Cardiac muscle cell (in vitro differentiated cells and primary cell): ENCODE results near the gene GRID1. TPM values are rescaled to one million over a fixed set of nuclear protein-coding genes. Genes with fewer than 3 reads are reported as not detected.
"Not testable (repeated sequence)": the region's sequence is repeated elsewhere in the genome, so short reads cannot be mapped to it uniquely, and the experiment has no call there.

Experiments
- DNase-seq, 2 donors: peaks; one replicate each; pipeline versions ENCODE4 v3.0.0 to v3.0.0-alpha.2; 2010 to 2017; ENCODE audit warnings: low read depth in 1 of 2, low spot score in 1 of 2
- H3K27ac ChIP-seq: fragments of 200-600 bp; sonication (generic); 2 replicates; pipeline ENCODE4 v1.5.1; 2016
- H3K27me3 ChIP-seq: fragments of 200-600 bp; sonication (generic); 2 replicates; pipeline ENCODE4 v1.6.0; 2016; ENCODE audit warnings: control low read depth
- H3K36me3 ChIP-seq: fragments of 200-600 bp; sonication (generic); 2 replicates; pipeline ENCODE4 v1.5.1; 2016; ENCODE audit warnings: control low read depth
- H3K4me1 ChIP-seq: fragments of 200-600 bp; sonication (generic); 2 replicates; pipeline ENCODE4 v1.8.1; 2017; ENCODE audit warnings: low read depth, mild to moderate bottlenecking, mixed run types
- H3K4me3 ChIP-seq: fragments of 200-600 bp; sonication (generic); 2 replicates; pipeline ENCODE4 v1.5.1; 2016; ENCODE audit warnings: mild to moderate bottlenecking
- H3K9me3 ChIP-seq: fragments of 200-600 bp; sonication (generic); 2 replicates; pipeline ENCODE4 v1.5.1; 2017; ENCODE audit warnings: low read depth, mild to moderate bottlenecking, control low read depth
- polyA plus RNA-seq: library from polyadenylated mRNA; unstranded; fragments of >200 nt; fragmentation: Nextera tagmentation; extraction: Ambion mirVana; gene quantifications from 2 replicates; pipeline ENCODE4 v1.2.1, GENCODE V29; 2016
- total RNA-seq: library from RNA; depleted of rRNA; stranded (reverse); fragments of >200 nt; gene quantifications from 2 replicates; pipeline ENCODE4 v1.2.3, GENCODE V29; 2016
- TF ChIP-seq, protein P1 (sequence below): IDR thresholded peaks from 2 replicates; pipeline ENCODE4 v1.5.1; 2012; ENCODE audit warnings: low read depth, mild to moderate bottlenecking, low read length

GRID1 gene
- total and polyA plus RNA-seq, 2 experiments from 2014 or later: 1.5 to 1.6 TPM

GRCh38 chr10:85848756-85849155 is 517.8 kb downstream of the GRID1 start:
- no peaks in the 10 kb centered on the region for H3K4me1 ChIP-seq
- no peaks in the 10 kb centered on the region for H3K36me3 ChIP-seq
- no peaks in the 10 kb centered on the region for H3K9me3 ChIP-seq
- no peak for DNase-seq
- H3K4me3 ChIP-seq: no peak overlapping the region
- H3K27ac ChIP-seq: no peak overlapping the region
- no peaks in the 10 kb centered on the region for H3K27me3 ChIP-seq
- TF ChIP-seq, protein P1, sequence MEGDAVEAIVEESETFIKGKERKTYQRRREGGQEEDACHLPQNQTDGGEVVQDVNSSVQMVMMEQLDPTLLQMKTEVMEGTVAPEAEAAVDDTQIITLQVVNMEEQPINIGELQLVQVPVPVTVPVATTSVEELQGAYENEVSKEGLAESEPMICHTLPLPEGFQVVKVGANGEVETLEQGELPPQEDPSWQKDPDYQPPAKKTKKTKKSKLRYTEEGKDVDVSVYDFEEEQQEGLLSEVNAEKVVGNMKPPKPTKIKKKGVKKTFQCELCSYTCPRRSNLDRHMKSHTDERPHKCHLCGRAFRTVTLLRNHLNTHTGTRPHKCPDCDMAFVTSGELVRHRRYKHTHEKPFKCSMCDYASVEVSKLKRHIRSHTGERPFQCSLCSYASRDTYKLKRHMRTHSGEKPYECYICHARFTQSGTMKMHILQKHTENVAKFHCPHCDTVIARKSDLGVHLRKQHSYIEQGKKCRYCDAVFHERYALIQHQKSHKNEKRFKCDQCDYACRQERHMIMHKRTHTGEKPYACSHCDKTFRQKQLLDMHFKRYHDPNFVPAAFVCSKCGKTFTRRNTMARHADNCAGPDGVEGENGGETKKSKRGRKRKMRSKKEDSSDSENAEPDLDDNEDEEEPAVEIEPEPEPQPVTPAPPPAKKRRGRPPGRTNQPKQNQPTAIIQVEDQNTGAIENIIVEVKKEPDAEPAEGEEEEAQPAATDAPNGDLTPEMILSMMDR: no peak

- DNase-seq: no peak
- no peaks in the 10 kb centered on the region for H3K36me3 ChIP-seq
- no peaks in the 10 kb centered on the region for H3K9me3 ChIP-seq
- H3K4me1 ChIP-seq: no peaks in the 10 kb centered on the region
- TF ChIP-seq, protein P1: no peak
- no peak overlapping the region for H3K27ac ChIP-seq
- H3K4me3 ChIP-seq: no peak overlapping the region
- no peaks in the 10 kb centered on the region for H3K27me3 ChIP-seq
Measured at GRCh38 chr10:85847085-85847484, 519.5 kb downstream of the GRID1 start.

DNA sequence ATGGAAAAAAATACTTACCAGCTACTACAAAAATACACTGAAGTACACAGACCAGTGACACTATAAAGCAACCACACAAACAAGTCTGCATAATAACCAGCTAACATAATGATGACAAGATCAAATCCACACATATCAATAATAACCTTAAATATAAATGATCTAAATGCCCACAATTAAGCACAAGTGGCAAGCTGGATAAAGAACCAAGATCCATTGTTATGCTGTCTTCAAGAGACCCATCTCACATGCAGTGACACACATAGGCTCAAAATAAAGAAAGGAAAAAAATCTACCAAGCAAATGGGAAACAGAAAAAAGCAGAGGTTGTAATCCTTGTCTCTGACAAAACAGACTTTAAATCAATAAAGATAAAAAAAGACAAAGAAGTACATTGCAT is 527.9 kb downstream of the GRID1 start:
- not testable (repeated sequence) for DNase-seq, H3K36me3 ChIP-seq, H3K9me3 ChIP-seq, H3K4me3 ChIP-seq, H3K27ac ChIP-seq, H3K4me1 ChIP-seq, H3K27me3 ChIP-seq

DNA sequence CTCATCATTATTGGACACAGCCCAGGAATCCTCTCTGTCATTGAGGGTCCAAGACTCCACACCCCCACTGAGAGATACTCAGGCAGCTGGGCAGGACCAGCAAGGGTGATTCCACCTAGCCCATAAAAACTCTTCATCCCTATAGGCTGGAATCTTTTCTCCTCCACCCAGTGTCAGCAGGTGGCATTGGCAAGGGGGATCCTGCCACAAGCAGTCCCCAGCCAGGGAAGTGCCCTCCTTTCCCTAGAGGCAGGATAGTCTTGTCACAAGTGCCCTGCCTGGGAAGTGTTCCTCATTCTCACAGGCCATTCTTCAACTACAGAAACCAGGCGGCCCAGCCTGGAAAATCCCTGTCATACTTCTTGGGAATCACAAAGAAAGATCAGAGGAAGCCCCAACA is 533.6 kb downstream of the GRID1 start:
- no peaks in the 10 kb centered on the region for H3K27me3 ChIP-seq
- H3K27ac ChIP-seq: no peak overlapping the region
- no peaks in the 10 kb centered on the region for H3K4me1 ChIP-seq
- no peaks in the 10 kb centered on the region for H3K36me3 ChIP-seq
- H3K4me3 ChIP-seq: no peak overlapping the region
- no peaks in the 10 kb centered on the region for H3K9me3 ChIP-seq
- TF ChIP-seq, protein P1: no peak
- DNase-seq: no peak

GRCh38 chr10:85831422-85831821 is 535.2 kb downstream of the GRID1 start:
- Histone ChIP-seq H3K36me3 (no peaks in the 10 kb centered on the region), H3K4me1 (no peaks in the 10 kb centered on the region), H3K27me3 (no peaks in the 10 kb centered on the region), H3K9me3 (no peaks in the 10 kb centered on the region), H3K27ac (no peak overlapping the region), H3K4me3 (no peak overlapping the region)
- no peak for DNase-seq
- TF ChIP-seq, protein P1: no peak

DNA sequence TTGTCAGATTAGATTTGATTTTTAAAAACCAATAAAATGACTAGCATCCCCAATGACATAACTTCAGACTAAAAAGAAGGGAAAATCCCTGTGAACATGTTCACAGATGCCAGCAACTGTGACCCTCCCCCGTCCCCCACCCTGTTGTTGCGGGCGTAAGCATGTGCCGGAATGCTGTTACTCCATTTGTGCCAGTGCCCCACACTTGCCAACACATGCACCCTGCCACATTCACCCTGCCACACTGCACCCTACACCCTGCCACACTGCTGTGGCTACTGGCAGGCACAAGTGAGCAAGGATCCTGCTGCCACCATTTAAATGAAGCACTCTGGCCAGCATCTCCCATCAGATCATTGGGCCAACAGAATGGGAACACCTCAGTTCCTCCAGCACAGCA is 540.2 kb downstream of the GRID1 start:
- TF ChIP-seq, protein P1: no peak

More for the DNA sequence above, 540.2 kb downstream of the GRID1 start:
- no peaks in the 10 kb centered on the region for H3K36me3 ChIP-seq
- H3K4me3 ChIP-seq: no peak overlapping the region
- no peaks in the 10 kb centered on the region for H3K27me3 ChIP-seq
- no peaks in the 10 kb centered on the region for H3K4me1 ChIP-seq
- H3K9me3 ChIP-seq: no peaks in the 10 kb centered on the region
- H3K27ac ChIP-seq: no peak overlapping the region
- no peak for DNase-seq
